HG03159 (cell line): Measurements from ENCODE around the gene DAPK3.
"Not testable (repeated sequence)": the region's sequence is repeated elsewhere in the genome, so short reads cannot be mapped to it uniquely, and the experiment has no call there.

Source experiments
- ATAC-seq: cut with Tn5 transposase; IDR thresholded peaks from one replicate; pipeline ENCODE4 v1.9.1; 2021; ENCODE audit warnings: mild to moderate bottlenecking, moderate library complexity; ENCODE audit not compliant: unreplicated experiment

Gene DAPK3

GRCh38 chr19:3955688-3956087 is 15.2 kb downstream of the DAPK3 start:
- no peak for ATAC-seq

DNA sequence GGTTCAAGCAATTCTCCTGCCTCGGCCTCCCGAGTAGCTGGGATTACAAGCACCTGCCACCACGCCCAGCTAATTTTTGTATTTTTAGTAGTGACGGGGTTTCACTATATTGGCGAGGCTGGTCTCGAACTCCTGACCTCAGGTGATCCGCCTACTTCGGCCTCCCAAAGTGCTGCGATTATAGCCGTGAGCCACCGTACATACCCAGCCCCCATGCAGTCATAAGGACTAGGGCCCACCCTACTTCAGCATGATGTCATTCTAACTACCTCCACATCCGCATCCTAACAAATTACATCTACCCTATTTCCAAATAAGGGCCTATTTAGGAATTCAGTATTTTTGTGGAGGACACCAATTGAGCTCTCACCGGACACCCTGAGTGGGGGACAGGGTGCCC is 15.6 kb downstream of the DAPK3 start:
- not testable (repeated sequence) for ATAC-seq

GRCh38 chr19:3954107-3954506 is 16.8 kb downstream of the DAPK3 start:
- no peak for ATAC-seq

GRCh38 chr19:3952755-3953276 is 18.1 kb downstream of the DAPK3 start:
- ATAC-seq = not testable (repeated sequence)

DNA sequence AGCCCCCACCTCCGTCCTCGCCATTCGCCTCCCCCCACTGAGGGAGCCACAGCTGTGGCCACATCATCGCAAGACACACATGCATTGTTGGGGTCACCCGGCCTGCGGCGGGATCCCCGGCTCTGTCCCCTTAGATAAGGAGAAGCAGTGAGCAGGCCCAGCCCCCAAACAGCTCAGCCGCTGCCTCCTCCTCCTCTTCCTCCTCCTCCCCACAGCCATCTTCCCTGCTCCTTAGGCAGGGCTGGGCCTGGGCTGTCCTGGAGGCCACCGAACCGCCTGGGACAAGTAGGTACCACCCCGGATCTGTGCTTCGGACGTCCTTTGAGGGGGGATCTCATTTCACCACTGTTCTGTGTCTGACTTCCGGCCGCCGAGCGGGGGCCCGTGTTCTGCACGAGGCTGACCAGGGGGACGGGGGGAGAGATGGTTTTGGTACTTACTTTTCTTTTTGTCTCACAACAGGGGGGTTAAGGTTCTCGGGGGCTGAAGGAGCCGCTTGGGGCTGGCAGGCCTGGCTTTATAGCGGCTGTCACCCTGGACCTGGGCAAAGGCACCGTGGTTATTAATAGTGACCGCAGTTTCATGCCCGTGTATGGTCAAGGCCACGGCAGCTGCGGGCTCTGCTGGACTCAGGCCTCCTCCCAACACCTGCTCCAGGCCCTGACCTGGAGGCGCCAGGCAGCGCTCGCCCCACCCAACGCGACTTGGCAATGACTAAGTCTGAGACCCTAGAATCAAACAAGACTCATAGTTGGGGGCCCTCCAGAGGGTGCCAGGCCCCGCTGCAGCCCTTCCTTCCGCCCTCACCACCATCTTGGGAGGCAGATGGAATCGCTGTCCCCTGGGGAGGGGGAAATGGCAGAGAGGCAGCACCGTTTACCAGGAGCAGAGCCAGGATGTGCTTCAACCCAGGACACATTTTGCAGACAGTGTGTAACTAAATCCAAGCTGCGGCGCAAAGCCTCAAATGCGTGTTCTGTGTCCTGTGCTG is 19.7 kb downstream of the DAPK3 start:
- no peak for ATAC-seq

DNA sequence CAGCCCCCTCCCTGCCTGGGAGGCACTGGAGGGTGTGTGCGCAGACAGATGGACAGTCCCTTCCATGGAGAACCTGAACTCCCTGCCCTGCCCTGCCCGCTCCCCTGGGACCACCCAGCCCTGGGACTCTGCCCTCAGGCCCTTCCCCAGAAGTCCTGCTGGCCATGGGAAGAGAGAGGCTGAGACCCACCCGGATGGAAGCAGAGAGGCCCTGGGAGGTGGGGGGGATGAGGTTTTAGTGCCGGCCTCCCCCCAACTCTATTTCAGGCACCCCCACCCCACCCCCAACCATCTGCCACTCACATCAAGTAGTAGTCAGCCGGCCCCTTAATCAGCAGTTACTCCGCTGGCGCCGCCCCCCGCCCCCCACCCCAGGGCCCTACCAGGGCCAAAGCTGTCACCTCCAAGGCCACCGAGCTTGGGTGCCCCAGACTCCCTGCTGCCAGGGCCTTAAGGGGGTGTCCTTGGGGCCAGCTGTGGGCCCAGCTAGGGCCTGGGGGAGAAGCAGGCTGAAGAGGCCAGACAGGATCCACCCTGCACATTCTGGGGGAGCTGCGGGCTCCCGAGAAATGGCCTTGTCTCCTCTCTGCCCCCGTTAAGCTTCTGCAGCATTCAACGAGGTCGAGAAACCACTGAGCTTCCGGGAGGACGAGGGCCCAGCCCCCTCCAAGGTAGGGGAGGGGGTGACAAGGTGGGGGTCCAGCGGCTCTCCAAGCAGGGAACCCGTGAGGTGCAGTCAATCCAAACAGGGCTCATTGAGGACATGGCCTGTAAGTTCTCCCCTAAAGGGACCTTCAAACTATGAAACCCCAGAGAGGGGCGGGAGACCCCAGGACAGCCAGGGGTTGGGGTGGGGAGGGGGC is 20.7 kb downstream of the DAPK3 start:
- no peak for ATAC-seq

DNA sequence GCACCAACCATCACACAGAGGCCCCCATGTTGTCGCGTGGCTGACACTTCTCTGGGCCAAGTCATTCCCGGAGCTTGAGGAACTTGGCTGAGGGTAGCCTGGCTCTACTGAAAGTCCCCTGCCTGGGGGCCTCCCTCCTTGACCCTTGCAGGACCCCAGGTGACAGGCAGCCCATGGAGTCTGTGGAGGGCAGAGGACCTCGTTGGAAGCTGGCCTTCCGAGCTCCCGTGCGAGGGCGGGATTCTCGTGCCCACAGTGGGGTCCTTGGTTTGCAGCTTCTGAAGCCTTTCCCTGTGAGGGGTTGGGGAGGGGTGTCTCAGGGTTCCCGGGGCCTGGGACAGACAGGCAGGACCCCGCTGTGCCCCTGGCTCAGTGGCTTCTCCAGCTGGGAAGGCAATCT is 21.6 kb downstream of the DAPK3 start:
- ATAC-seq = no peak

DNA sequence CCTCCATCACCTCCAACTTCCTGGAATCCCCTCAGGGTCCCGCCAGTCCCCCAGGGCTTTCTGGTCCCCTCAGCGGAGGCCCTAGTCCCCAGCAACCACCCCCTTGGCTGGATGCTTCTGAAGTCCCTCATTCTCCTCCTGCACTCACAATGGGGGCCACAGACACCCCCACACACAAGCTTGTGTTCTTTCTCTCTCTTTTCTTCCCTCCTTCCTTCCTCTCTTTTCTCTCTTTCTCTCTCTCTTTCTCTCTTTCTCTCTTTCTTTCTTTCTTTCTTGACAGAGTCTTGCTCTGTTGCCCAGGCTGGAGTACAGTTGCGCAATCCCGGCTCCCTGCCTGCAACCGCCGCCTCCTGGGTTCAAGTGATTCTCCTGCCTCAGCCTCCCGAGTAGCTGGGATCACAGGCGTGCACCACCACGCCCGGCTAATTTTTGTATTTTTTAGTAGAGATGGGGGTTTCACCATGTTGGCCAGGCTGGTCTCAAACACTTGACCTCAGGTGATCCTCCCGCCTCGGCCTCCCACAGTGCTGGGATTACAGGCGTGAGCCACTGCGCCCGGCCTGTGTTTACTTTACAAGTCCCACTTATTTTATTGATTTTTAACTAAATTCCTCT is 23.5 kb downstream of the DAPK3 start:
- not testable (repeated sequence) for ATAC-seq

- ATAC-seq = no peak
Observed at GRCh38 chr19:3945838-3946237, 25.1 kb downstream of the DAPK3 start.

DNA sequence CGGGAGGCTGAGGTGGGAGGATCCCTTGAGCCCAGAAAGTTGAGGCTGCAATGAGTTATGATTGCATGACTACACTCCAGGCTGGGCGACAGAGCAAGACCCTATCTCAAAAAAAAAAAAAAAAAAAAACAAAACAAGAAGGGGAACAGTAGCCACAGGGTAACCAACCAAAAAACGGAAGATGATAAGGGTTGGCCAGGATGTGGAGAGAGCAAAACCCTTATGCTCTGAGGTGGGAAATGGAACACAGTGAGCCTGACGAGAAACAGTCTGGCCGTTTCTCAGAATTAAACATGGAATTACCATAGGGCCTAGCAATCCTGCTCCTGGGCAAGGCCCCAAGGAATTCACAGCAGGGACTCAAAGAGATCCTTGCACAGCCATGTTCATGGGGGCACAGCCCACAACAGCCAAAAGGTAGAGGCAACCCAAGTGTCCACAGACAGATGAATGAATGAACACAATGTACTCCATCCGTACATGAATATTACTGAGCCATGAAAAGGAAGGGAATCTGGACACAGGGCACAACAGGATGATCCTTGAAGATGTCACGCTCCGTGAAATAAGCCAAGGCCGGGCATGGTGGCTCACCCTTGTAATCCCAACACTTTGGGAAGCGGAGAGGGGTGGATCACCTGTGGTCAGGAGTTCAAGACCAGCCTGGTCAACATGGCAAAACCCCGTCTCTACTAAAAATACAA is 26.7 kb downstream of the DAPK3 start:
- no peak for ATAC-seq

- ATAC-seq = no peak
Observed at GRCh38 chr19:3942790-3943409, 28.0 kb downstream of the DAPK3 start.

DNA sequence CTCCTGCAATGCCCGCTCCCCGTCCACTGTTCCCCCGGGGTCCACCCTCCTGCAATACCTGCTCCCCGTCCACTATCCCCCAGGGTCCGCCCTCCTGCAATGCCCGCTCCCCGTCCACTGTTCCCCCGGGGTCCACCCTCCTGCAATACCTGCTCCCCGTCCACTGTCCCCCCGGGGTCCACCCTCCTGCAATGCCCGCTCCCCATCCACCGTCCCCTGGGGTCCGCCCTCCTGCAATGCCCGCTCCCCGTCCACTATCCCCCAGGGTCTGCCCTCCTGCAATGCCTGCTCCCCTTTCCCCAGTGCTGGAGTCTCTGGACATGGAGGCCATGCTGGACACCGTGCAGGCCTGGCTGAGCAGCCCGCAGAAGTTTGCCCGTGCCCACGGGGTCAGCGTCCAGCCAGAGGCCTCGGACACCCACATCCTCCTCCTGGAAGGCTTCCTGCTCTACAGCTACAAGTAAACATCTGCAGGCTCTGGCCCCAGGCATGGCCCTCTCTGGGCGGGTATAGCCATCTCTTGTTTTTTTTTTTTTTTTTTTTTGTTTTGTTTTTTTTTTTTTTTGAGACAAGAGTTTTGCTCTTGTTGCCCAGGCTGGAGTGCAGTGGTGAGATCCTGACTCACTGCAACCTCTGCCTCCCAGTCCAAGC is 32.5 kb downstream of the DAPK3 start:
- not testable (repeated sequence) for ATAC-seq

GRCh38 chr19:3936506-3937442 is 34.1 kb downstream of the DAPK3 start:
- ATAC-seq = no peak

DNA sequence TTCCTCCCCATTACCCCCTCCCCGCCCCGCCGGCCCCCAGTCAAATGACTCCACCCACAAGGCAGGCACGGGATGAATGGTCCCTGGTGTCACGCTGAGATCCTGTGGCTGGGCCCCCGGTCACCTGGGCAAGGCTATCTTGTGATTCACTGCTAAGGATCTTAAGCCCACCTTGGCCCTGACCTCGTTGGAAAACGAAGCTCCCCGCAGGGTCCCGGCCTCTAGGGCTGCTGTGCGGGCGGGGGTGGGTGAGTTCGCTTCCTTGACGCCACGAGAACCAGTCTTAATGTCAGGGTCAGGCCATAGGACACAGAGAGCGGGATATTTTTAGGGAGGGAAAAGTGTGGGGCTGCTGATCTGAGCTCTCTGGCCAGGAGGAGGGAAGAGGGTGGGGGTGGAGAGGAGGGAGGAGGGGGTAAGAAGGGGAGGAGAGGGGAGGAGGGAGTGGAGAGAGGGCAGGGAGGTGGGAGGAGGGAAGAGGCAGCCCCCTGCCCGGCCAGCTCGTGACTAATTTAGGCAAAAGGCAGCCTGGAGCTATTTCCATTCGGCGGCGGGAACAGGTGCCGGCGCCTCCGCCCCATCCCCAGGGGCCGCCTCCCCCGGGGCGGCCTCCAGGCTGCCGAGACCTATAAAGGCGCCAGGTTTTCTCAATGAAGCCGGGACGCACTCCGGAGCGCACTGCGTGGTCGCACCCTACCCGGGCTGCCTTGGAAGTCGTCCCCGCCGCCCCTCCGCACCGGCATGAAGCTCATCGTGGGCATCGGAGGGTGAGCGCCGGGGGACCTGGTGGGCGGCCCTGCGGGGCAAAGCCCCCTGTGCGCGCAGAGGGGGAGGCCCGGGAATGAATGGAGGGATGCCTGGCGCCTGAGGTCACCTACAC is 37.7 kb downstream of the DAPK3 start, which contains the start of gene NMRK2:
NMRK2 (plus strand) TSS at position 139 of the 880 bp plus-strand sequence; CDS start at position 742, 603 bp downstream.
- no peak for ATAC-seq

GRCh38 chr19:3931041-3931440 is 39.9 kb downstream of the DAPK3 start:
- ATAC-seq = no peak

DNA sequence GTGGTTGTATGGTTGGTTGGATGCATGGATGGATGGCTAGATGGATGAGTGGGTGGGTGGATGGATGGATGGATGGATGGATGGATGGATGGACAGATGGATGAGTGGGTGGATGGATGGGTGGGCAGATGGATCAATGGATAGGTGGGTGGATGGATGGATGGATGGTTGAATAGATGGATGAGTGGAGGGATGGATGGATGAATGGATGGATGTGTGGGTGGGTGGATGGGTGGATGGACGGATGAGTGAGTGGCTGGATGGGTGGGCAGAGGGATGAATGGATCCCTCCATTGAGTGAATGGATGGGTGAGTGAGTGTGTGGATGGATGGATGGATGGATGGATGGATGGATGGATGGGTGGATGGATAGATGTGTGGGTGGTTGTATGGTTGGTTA is 47.0 kb downstream of the DAPK3 start:
- ATAC-seq = no peak

DNA sequence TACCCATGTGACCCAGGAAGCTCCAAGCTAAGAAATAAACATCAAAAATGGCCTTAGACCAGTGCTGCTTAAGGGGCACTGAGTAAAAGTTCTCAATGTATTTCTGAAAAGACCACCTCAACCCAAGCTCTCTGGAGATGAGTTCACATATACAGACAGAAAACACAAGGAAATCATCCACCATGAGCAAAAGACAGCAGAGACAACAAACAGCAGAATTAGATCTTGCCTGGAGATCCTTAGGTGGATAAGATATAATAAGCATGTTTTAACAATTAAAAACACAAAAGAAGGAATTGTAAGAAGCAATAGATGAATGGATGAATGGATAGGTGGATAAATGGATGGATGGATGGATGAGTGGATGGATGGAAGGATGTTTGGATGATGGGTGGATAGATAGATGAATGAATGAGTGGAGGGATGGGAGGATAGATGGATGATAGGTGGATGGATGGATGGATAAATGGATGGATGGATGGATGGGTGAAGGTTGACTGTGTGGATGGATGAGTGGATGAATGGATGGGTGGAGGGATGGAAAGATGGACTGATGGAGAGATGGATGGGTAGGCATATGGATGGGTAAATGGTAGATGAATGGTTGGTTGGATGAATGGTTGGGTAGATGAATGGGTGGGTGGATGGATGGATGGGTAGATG is 47.7 kb downstream of the DAPK3 start:
- no peak for ATAC-seq
